Kidney (tissue), 14 donors: ENCODE data around the gene PVALEF. TPM values are rescaled to one million over a fixed set of nuclear protein-coding genes. Genes with fewer than 3 reads are reported as not detected.

Experiments used
- DNase-seq, 5 donors: peaks; one replicate each; pipeline ENCODE4 v3.0.0-alpha.2; 2013 to 2020
- FAIRE-seq: peaks from 2 replicates; lab custom pipeline; 2012; peaks lifted over from hg19 to GRCh38; lab: Jason Lieb, UNC
- H3K27ac ChIP-seq, 2 donors: one replicate each; pipeline ENCODE4 v1.7.0; 2013; ENCODE audit warnings: low read depth in 2 of 2, low read length in 2 of 2, inconsistent platforms in 1 of 2
- H3K27me3 ChIP-seq: one replicate; pipeline ENCODE4 v1.7.1; 2013; ENCODE audit warnings: low read length, inconsistent platforms; ENCODE audit not compliant: control insufficient read depth, insufficient read depth
- H3K36me3 ChIP-seq, 3 donors: one replicate each; pipeline versions ENCODE4 v1.7.0 to v1.7.1; 2013; ENCODE audit warnings: low read length in 3 of 3, control low read depth in 1 of 3, inconsistent platforms in 1 of 3; ENCODE audit not compliant: insufficient read depth in 3 of 3, control insufficient read depth in 2 of 3
- H3K4me1 ChIP-seq, 3 donors: one replicate each; pipeline versions ENCODE4 v1.7.0 to v1.7.1; 2013; ENCODE audit warnings: low read length in 3 of 3, inconsistent platforms in 1 of 3, low read depth in 1 of 3; ENCODE audit not compliant: control insufficient read depth in 2 of 3, insufficient read depth in 2 of 3
- H3K4me3 ChIP-seq, 3 donors: one replicate each; pipeline versions ENCODE4 v1.7.0 to v1.8.1; 2013; ENCODE audit warnings: low read length in 3 of 3, control low read depth in 1 of 3, inconsistent platforms in 1 of 3
- H3K9ac ChIP-seq, 3 donors: one replicate each; pipeline versions ENCODE4 v1.7.0 to v1.7.1; 2013; ENCODE audit warnings: low read length in 3 of 3, control low read depth in 1 of 3, inconsistent platforms in 1 of 3
- H3K9me3 ChIP-seq, 3 donors: one replicate each; pipeline versions ENCODE4 v1.7.0 to v1.7.1; 2013; ENCODE audit warnings: low read length in 3 of 3, control low read depth in 1 of 3, inconsistent platforms in 1 of 3; ENCODE audit not compliant: control insufficient read depth in 2 of 3, insufficient read depth in 1 of 3
- CTCF ChIP-seq: IDR thresholded peaks from 3 replicates; pipeline ENCODE4 v1.5.1; 2012; ENCODE audit warnings: mild to moderate bottlenecking, moderate library complexity, borderline replicate concordance; ENCODE audit not compliant: insufficient read depth; ENCODE audit errors: extremely low read depth
- intact Hi-C: fragments of 100-400 bp; cut with DNase I; formaldehyde crosslinking; loops from one replicate; pipeline ENCODE4 v1.11.1; 2022
- polyA plus RNA-seq: library from polyadenylated mRNA; stranded (reverse); fragments of 350-450 nt; fragmentation: Illumina TruSeq; extraction: RNeasy Lipid Tissue Mini Kit (QIAGEN cat#74804); gene quantifications from one replicate; pipeline ENCODE4 v1.2.3, GENCODE V29; 2014; ENCODE audit warnings: low read depth, low replicate concordance; ENCODE audit not compliant: insufficient read depth
- total RNA-seq: library from RNA; stranded (reverse); fragmentation: NEBNext Ultra II Directional; extraction: Animal tissue kit (Norgen Biotek cat#: 25700); gene quantifications from one replicate; pipeline ENCODE4 v1.2.1, GENCODE V29; 2021
- donor health status: control.
- donor health status: control.
- donor health status: control.
- donor health status: control.
- donor health status: control.
- donor health status: DM: yes; HTN: yes; CAD: no.
- donor health status: Normal renal cell carcinoma (clear cell type).

Gene PVALEF
- total and polyA plus RNA-seq, 2 donors from 2014 or later, result not detected

GRCh38 chr17:81203136-81203535 is 37.8 kb downstream of the PVALEF start:
- Histone ChIP-seq H3K27me3 (no peaks in the 10 kb centered on the region), H3K9ac (no peak overlapping the region), H3K36me3 (peaks cover 0 to 3% (median 0%) of the 10 kb centered on the region in 3 donors), H3K27ac (no peak overlapping the region), H3K4me3 (no peak overlapping the region), H3K4me1 (no peaks in the 10 kb centered on the region), H3K9me3 (no peaks in the 10 kb centered on the region)
- intact Hi-C loops, result no loop called here
- no peak for FAIRE-seq
- no peak for TF ChIP-seq CTCF
- no peak for DNase-seq

GRCh38 chr17:81204578-81204977 is 39.3 kb downstream of the PVALEF start:
- DNase-seq, result no peak
- no peak for FAIRE-seq
- H3K27ac ChIP-seq, result no peak overlapping the region
- H3K9ac ChIP-seq, result no peak overlapping the region
- no peaks in the 10 kb centered on the region for H3K27me3 ChIP-seq
- peaks cover 0 to 3% (median 0%) of the 10 kb centered on the region in 3 donors for H3K36me3 ChIP-seq
- H3K4me1 ChIP-seq, result no peaks in the 10 kb centered on the region
- intact Hi-C loops, result no loop called here
- no peak for TF ChIP-seq CTCF
- no peaks in the 10 kb centered on the region for H3K9me3 ChIP-seq
- H3K4me3 ChIP-seq, result no peak overlapping the region

- no peak overlapping the region for H3K27ac ChIP-seq
- no peaks in the 10 kb centered on the region for H3K4me1 ChIP-seq
- no peak overlapping the region for H3K9ac ChIP-seq
- H3K9me3 ChIP-seq, result no peaks in the 10 kb centered on the region
- intact Hi-C loops, result no loop called here
- DNase-seq (no peak), FAIRE-seq (no peak)
- H3K36me3 ChIP-seq, result peaks cover 0 to 3% (median 0%) of the 10 kb centered on the region in 3 donors
- H3K4me3 ChIP-seq, result no peak overlapping the region
- TF ChIP-seq CTCF, result no peak
- no peaks in the 10 kb centered on the region for H3K27me3 ChIP-seq
Measured at GRCh38 chr17:81206166-81206565, 40.9 kb downstream of the PVALEF start.

GRCh38 chr17:81206657-81207056 is 41.4 kb downstream of the PVALEF start:
- Histone ChIP-seq H3K27me3 (no peaks in the 10 kb centered on the region), H3K9me3 (no peaks in the 10 kb centered on the region), H3K36me3 (peaks cover 0 to 3% (median 0%) of the 10 kb centered on the region in 3 donors), H3K4me3 (no peak overlapping the region), H3K27ac (no peak overlapping the region), H3K9ac (no peak overlapping the region), H3K4me1 (no peaks in the 10 kb centered on the region)
- TF ChIP-seq CTCF, result no peak
- FAIRE-seq, result no peak
- DNase-seq, result no peak
- intact Hi-C loops, result no loop called here
